Liver (tissue), 9 donors: ENCODE measurements around the gene RBSN. TPM values are rescaled to one million over a fixed set of nuclear protein-coding genes. Genes with fewer than 3 reads are reported as not detected.

Experiments used
- DNase-seq: peaks from one replicate; pipeline ENCODE4 v3.0.0-alpha.2; 2017; ENCODE audit warnings: low spot score
- H3K27ac ChIP-seq, 2 donors: one replicate each; pipeline ENCODE4 v1.7.0; 2013; ENCODE audit warnings: inconsistent platforms in 2 of 2, low read length in 2 of 2, control low read depth in 1 of 2, low read depth in 1 of 2, mild to moderate bottlenecking in 1 of 2
- H3K27me3 ChIP-seq, 4 donors: one replicate each; pipeline versions ENCODE4 v1.6.1 to v1.7.0; 2013; ENCODE audit warnings: low read length in 3 of 4, inconsistent platforms in 1 of 4, mild to moderate bottlenecking in 1 of 4, moderate library complexity in 1 of 4; ENCODE audit not compliant: control insufficient read depth in 4 of 4, insufficient read depth in 4 of 4
- H3K36me3 ChIP-seq, 4 donors: one replicate each; pipeline versions ENCODE4 v1.6.1 to v1.7.0; 2013; ENCODE audit warnings: low read length in 3 of 4, mild to moderate bottlenecking in 3 of 4, low read depth in 1 of 4, moderate library complexity in 1 of 4; ENCODE audit not compliant: control insufficient read depth in 4 of 4, insufficient read depth in 3 of 4
- H3K4me1 ChIP-seq, 4 donors: one replicate each; pipeline versions ENCODE4 v1.6.1 to v1.7.0; 2013; ENCODE audit warnings: low read length in 3 of 4, mild to moderate bottlenecking in 3 of 4, moderate library complexity in 1 of 4; ENCODE audit not compliant: control insufficient read depth in 4 of 4, insufficient read depth in 4 of 4
- H3K4me3 ChIP-seq, 3 donors: one replicate each; pipeline versions ENCODE4 v1.6.1 to v1.7.0; 2013; ENCODE audit warnings: low read length in 3 of 3, control low read depth in 1 of 3, low read depth in 1 of 3, mild to moderate bottlenecking in 1 of 3
- H3K9ac ChIP-seq, 2 donors: one replicate each; pipeline ENCODE4 v1.7.0; 2013; ENCODE audit warnings: low read length in 2 of 2, mild to moderate bottlenecking in 2 of 2, moderate library complexity in 2 of 2, control low read depth in 1 of 2, low read depth in 1 of 2
- H3K9me3 ChIP-seq, 4 donors: one replicate each; pipeline versions ENCODE4 v1.6.1 to v1.7.0; 2013; ENCODE audit warnings: low read length in 3 of 4; ENCODE audit not compliant: control insufficient read depth in 4 of 4
- GABPA ChIP-seq, 2 donors: IDR thresholded peaks in 1 of 2; conservative IDR thresholded peaks in 1 of 2; 2 replicates each; pipeline ENCODE4 v1.6.1; 2016; ENCODE audit warnings: antibody characterized with exemption in 2 of 2, mild to moderate bottlenecking in 1 of 2, moderate library complexity in 1 of 2
- HNF4A ChIP-seq, 2 donors: conservative IDR thresholded peaks; 2 replicates each; pipeline ENCODE4 v1.6.1; 2016; ENCODE audit warnings: antibody characterized with exemption in 2 of 2, mild to moderate bottlenecking in 2 of 2
- HNF4G ChIP-seq: IDR thresholded peaks from 2 replicates; pipeline ENCODE4 v1.6.1; 2016; ENCODE audit warnings: antibody characterized with exemption
- JUND ChIP-seq, 2 donors: IDR thresholded peaks; 2 replicates each; pipeline ENCODE4 v1.6.1; 2016; ENCODE audit warnings: antibody characterized with exemption in 2 of 2
- MAX ChIP-seq: IDR thresholded peaks from 2 replicates; pipeline ENCODE4 v1.6.1; 2016; ENCODE audit warnings: antibody characterized with exemption
- NR2F2 ChIP-seq: IDR thresholded peaks from 2 replicates; pipeline ENCODE4 v1.6.1; 2016; ENCODE audit warnings: antibody characterized with exemption
- RAD21 ChIP-seq, 2 donors: IDR thresholded peaks; 2 replicates each; pipeline ENCODE4 v1.6.1; 2016; ENCODE audit warnings: antibody characterized with exemption in 2 of 2, mild to moderate bottlenecking in 2 of 2
- REST ChIP-seq: IDR thresholded peaks from 2 replicates; pipeline ENCODE4 v1.6.1; 2016; ENCODE audit warnings: antibody characterized with exemption, mild to moderate bottlenecking
- SP1 ChIP-seq: IDR thresholded peaks from 2 replicates; pipeline ENCODE4 v1.6.1; 2018; ENCODE audit warnings: antibody characterized with exemption, mild to moderate bottlenecking
- WGBS: extraction: QIAGEN DNeasy Blood & Tissue Kit; methylation state at CpG from one replicate; pipeline ENCODE4 v1.1.7; 2013; 5-methylcytosine and 5-hydroxymethylcytosine counted together
- polyA plus RNA-seq, 2 donors: library from polyadenylated mRNA; stranded (reverse) in 1 of 2; unstranded in 1 of 2; fragments of 200-250 nt in 1 of 2; fragments of >200 nt in 1 of 2; fragmentation: Nextera tagmentation in 1 of 2; extraction: Ambion mirVana in 1 of 2; gene quantifications; one replicate each; pipeline versions ENCODE4 v1.2.1 to v1.2.3, GENCODE V29; 2013 to 2015
- total RNA-seq, 2 donors: library from RNA; depleted of rRNA; stranded (reverse); fragments of >200 nt; gene quantifications; one replicate each; pipeline ENCODE4 v1.2.3, GENCODE V29; 2014
- donor health status: healthy.
- donor health status: healthy.
- donor health status: healthy.
- donor health status: healthy.
- donor health status: healthy.

RBSN gene
- total and polyA plus RNA-seq, 4 donors = 5.6 to 18.3 (median 11.9) TPM

GRCh38 chr3:15063238-15063637, 35.7 kb downstream of the RBSN start:
- WGBS = 62% methylated on average over 4 of the region's 4 CpGs
- H3K27ac ChIP-seq = peak overlapping the region; percentile 3 to 37
- no peak for DNase-seq

GRCh38 chr3:15060029-15060428, 38.9 kb downstream of the RBSN start:
- Histone ChIP-seq H3K4me1 (peaks cover 3 to 16% (median 15%) of the 10 kb centered on the region in 4 donors), H3K9me3 (no peaks in the 10 kb centered on the region), H3K9ac (no peak overlapping the region), H3K4me3 (no peak overlapping the region), H3K27me3 (no peaks in the 10 kb centered on the region), H3K27ac (no peak overlapping the region), H3K36me3 (peaks cover 6 to 22% (median 10%) of the 10 kb centered on the region in 4 donors)
- DNase-seq = no peak
- WGBS = 96% methylated on average over 3 of the region's 3 CpGs
- TF ChIP-seq JUND (IDR thresholded peaks at IDR 0.05) (no peak), HNF4G (no peak), MAX (no peak), RAD21 (IDR thresholded peaks at IDR 0.05) (no peak), GABPA (IDR thresholded peaks at IDR 0.05 in 1 of 2, conservative IDR thresholded peaks at IDR 0.05 in 1 of 2) (no peak), HNF4A (conservative IDR thresholded peaks at IDR 0.05) (no peak)

More at GRCh38 chr3:15063238-15063637, 35.7 kb downstream of the RBSN start:
- Histone ChIP-seq H3K36me3 (peaks cover 0 to 10% (median 8%) of the 10 kb centered on the region in 4 donors), H3K4me1 (peaks cover 3 to 16% (median 15%) of the 10 kb centered on the region in 4 donors), H3K9ac (peak overlapping the region in 1 of 2 donors; percentile 93), H3K4me3 (peak overlapping the region in 1 of 3 donors; percentile 92), H3K27me3 (no peaks in the 10 kb centered on the region), H3K9me3 (no peaks in the 10 kb centered on the region)
- TF ChIP-seq NR2F2 = no peak
- no peak for TF ChIP-seq SP1
- TF ChIP-seq HNF4G = no peak
- no peak for TF ChIP-seq HNF4A (conservative IDR thresholded peaks at IDR 0.05)

- DNase-seq = no peak
- Histone ChIP-seq H3K36me3 (peaks cover 6 to 36% (median 23%) of the 10 kb centered on the region in 4 donors), H3K9ac (no peak overlapping the region), H3K9me3 (no peaks in the 10 kb centered on the region), H3K4me1 (no peaks in the 10 kb centered on the region), H3K27ac (no peak overlapping the region), H3K4me3 (no peak overlapping the region), H3K27me3 (no peaks in the 10 kb centered on the region)
- WGBS = 97% methylated on average over 19 of the region's 19 CpGs
- TF ChIP-seq HNF4A (conservative IDR thresholded peaks at IDR 0.05) (no peak), HNF4G (no peak), REST (no peak)
Observed at GRCh38 chr3:15056676-15057404, 42.1 kb downstream of the RBSN start.
